Measurements from ENCODE around the gene LTBP1. TPM values are rescaled to one million over a fixed set of nuclear protein-coding genes. Genes with fewer than 3 reads are reported as not detected.

LTBP1 gene
- total and polyA plus RNA-seq, 10 of the 15 experiments (the other 5 are each of a cell fraction or from before 2014, with no cell fraction given), result 0.01 to 0.28 (median 0.12) TPM; not detected in 2

DNA sequence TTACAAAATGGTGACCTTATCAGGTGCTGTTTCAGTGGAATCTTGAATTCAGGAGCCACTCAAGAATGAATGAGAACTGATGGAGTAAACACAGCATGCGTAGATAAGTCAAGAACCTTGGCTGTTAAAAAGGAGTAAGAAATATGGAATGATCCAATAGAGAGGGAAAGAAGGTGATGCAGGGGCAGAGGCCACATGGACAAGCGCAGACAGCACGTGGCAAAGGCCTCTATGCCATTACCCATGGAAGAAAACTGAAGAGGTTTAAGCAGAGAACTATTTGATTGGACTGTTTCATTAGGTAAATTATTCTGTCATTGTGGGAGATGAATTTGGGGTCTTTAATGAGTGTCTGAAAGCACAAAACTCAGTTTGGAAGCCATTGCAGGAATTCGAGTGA lies 387.3 kb downstream of the LTBP1 start:
- ATAC-seq, result no peak
- 37% methylated on average over 4 of the region's 4 CpGs for WGBS (ENCODE audit: insufficient coverage, insufficient replicate concordance, low lambda C conversion rate, missing lambda C conversion rate)
- POLR2A ChIA-PET, result no interaction called here
- no peaks in the 10 kb centered on the region for H3K9me3 ChIP-seq (replicated peaks; ENCODE audit: control insufficient read depth, insufficient read depth, low read length)
- in situ Hi-C loops (cut with MboI) (no loop called here), intact Hi-C loops (cut with micrococcal nuclease; ENCODE audit: unreplicated experiment) (no loop called here)
- H3K36me3 ChIP-seq (ENCODE audit: control insufficient read depth in 2 of 2, insufficient read depth in 2 of 2, low read length in 1 of 2), result no peaks in the 10 kb centered on the region
- no peaks in the 10 kb centered on the region for H3K27me3 ChIP-seq (replicated peaks in 1 of 2; ENCODE audit: control insufficient read depth in 2 of 2, insufficient read depth in 2 of 2, low read length in 1 of 2)
- H3K4me3 ChIP-seq, result no peak overlapping the region
- FAIRE-seq, result no peak
- no peaks in the 10 kb centered on the region; the same call in 1 of the 2 replicates for H3K4me1 ChIP-seq (ENCODE audit: control insufficient read depth, insufficient read depth, low read length)
- RAD21 ChIA-PET (ENCODE audit: unreplicated experiment), result no interaction called here
- DNase-seq (ENCODE audit: low read depth, low spot score), result no peak
- SMC1A ChIA-PET (ENCODE audit: uncharacterized antibody, unreplicated experiment), result no interaction called here
- H3K4me2 ChIP-seq (ENCODE audit: control insufficient read depth, insufficient read depth), result no peak overlapping the region
- no peaks in the 10 kb centered on the region for H3K79me2 ChIP-seq (ENCODE audit: control insufficient read depth, insufficient read depth, low read length)
- BruUV-seq (replicated peaks), result no TSS peak
- H3K27ac ChIP-seq (ENCODE audit: control insufficient read depth, insufficient read depth), result no peak overlapping the region
- H3K9ac ChIP-seq (ENCODE audit: control insufficient read depth, insufficient read depth, low read length), result no peak overlapping the region
- CTCF ChIA-PET, result no interaction called here
- no peak overlapping the region for H2AFZ ChIP-seq (ENCODE audit: control insufficient read depth, low read depth, low read length)
- no peaks in the 10 kb centered on the region for H4K20me1 ChIP-seq (ENCODE audit: control insufficient read depth, insufficient read depth)
- TF ChIP-seq MYC (IDR thresholded peaks at IDR 0.05; ENCODE audit: insufficient read depth, insufficient read length, insufficient replicate concordance, low read length, severe bottlenecking) (no peak), IRF4 (IDR thresholded peaks at IDR 0.05; ENCODE audit: low read depth, low read length) (no peak), KDM1A (IDR thresholded peaks at IDR 0.05; ENCODE audit: borderline replicate concordance) (no peak), CEBPB (IDR thresholded peaks at IDR 0.05; ENCODE audit: borderline replicate concordance in 1 of 2, low read depth in 2 of 2, low read length in 2 of 2) (no peak), CREB1 (IDR thresholded peaks at IDR 0.05; ENCODE audit: low read depth) (no peak), SMAD5 (IDR thresholded peaks at IDR 0.05; ENCODE audit: low read depth) (no peak), NR2F1 (conservative IDR thresholded peaks at IDR 0.05) (no peak), SIN3A (IDR thresholded peaks at IDR 0.05; ENCODE audit: low read depth, low read length) (no peak), ZNF622 (IDR thresholded peaks at IDR 0.05) (no peak), NFYB (IDR thresholded peaks at IDR 0.05; ENCODE audit: insufficient read depth, low read depth, low read length) (no peak), MEF2B (IDR thresholded peaks at IDR 0.05; ENCODE audit: partially characterized antibody, poor library complexity, severe bottlenecking) (no peak), SREBF2 (IDR thresholded peaks at IDR 0.05; ENCODE audit: low read length) (no peak), YY1 (IDR thresholded peaks at IDR 0.05; ENCODE audit: low read depth, low read length) (no peak), SUZ12 (IDR thresholded peaks at IDR 0.05; ENCODE audit: unreplicated experiment) (no peak)
- TF ChIP-seq, protein P1, sequence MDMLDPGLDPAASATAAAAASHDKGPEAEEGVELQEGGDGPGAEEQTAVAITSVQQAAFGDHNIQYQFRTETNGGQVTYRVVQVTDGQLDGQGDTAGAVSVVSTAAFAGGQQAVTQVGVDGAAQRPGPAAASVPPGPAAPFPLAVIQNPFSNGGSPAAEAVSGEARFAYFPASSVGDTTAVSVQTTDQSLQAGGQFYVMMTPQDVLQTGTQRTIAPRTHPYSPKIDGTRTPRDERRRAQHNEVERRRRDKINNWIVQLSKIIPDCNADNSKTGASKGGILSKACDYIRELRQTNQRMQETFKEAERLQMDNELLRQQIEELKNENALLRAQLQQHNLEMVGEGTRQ (IDR thresholded peaks at IDR 0.05; ENCODE audit: borderline replicate concordance, low read depth, low read length), result no peak
- TF ChIP-seq, protein P2, sequence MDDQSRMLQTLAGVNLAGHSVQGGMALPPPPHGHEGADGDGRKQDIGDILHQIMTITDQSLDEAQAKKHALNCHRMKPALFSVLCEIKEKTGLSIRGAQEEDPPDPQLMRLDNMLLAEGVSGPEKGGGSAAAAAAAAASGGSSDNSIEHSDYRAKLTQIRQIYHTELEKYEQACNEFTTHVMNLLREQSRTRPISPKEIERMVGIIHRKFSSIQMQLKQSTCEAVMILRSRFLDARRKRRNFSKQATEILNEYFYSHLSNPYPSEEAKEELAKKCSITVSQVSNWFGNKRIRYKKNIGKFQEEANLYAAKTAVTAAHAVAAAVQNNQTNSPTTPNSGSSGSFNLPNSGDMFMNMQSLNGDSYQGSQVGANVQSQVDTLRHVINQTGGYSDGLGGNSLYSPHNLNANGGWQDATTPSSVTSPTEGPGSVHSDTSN (IDR thresholded peaks at IDR 0.05; ENCODE audit: insufficient replicate concordance, low read depth, low read length), result no peak
- TF ChIP-seq, protein P3, sequence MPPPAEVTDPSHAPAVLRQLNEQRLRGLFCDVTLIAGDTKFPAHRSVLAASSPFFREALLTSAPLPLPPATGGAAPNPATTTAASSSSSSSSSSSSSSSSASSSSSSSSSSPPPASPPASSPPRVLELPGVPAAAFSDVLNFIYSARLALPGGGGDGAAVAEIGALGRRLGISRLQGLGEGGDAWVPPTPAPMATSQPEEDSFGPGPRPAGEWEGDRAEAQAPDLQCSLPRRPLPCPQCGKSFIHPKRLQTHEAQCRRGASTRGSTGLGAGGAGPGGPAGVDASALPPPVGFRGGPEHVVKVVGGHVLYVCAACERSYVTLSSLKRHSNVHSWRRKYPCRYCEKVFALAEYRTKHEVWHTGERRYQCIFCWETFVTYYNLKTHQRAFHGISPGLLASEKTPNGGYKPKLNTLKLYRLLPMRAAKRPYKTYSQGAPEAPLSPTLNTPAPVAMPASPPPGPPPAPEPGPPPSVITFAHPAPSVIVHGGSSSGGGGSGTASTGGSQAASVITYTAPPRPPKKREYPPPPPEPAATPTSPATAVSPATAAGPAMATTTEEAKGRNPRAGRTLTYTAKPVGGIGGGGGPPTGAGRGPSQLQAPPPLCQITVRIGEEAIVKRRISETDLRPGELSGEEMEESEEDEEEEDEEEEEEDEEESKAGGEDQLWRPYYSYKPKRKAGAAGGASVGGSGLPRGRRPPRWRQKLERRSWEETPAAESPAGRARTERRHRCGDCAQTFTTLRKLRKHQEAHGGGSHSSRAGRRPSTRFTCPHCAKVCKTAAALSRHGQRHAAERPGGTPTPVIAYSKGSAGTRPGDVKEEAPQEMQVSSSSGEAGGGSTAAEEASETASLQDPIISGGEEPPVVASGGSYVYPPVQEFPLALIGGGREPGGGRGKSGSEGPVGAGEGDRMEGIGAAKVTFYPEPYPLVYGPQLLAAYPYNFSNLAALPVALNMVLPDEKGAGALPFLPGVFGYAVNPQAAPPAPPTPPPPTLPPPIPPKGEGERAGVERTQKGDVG (CRISPR knock-in tag; IDR thresholded peaks at IDR 0.05), result no peak
- TF ChIP-seq, protein P4, sequence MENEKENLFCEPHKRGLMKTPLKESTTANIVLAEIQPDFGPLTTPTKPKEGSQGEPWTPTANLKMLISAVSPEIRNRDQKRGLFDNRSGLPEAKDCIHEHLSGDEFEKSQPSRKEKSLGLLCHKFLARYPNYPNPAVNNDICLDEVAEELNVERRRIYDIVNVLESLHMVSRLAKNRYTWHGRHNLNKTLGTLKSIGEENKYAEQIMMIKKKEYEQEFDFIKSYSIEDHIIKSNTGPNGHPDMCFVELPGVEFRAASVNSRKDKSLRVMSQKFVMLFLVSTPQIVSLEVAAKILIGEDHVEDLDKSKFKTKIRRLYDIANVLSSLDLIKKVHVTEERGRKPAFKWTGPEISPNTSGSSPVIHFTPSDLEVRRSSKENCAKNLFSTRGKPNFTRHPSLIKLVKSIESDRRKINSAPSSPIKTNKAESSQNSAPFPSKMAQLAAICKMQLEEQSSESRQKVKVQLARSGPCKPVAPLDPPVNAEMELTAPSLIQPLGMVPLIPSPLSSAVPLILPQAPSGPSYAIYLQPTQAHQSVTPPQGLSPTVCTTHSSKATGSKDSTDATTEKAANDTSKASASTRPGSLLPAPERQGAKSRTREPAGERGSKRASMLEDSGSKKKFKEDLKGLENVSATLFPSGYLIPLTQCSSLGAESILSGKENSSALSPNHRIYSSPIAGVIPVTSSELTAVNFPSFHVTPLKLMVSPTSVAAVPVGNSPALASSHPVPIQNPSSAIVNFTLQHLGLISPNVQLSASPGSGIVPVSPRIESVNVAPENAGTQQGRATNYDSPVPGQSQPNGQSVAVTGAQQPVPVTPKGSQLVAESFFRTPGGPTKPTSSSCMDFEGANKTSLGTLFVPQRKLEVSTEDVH (IDR thresholded peaks at IDR 0.05; ENCODE audit: low read depth, partially characterized antibody), result no peak

All from GM12878 (cell line).